ENCODE results near the gene IL2RA. TPM values are rescaled to one million over a fixed set of nuclear protein-coding genes. Genes with fewer than 3 reads are reported as not detected.
"Not testable (repeated sequence)": the region's sequence is repeated elsewhere in the genome, so short reads cannot be mapped to it uniquely, and the experiment has no call there.

IL2RA gene
- total RNA-seq, 1 experiment from 2014 or later, result not detected

DNA sequence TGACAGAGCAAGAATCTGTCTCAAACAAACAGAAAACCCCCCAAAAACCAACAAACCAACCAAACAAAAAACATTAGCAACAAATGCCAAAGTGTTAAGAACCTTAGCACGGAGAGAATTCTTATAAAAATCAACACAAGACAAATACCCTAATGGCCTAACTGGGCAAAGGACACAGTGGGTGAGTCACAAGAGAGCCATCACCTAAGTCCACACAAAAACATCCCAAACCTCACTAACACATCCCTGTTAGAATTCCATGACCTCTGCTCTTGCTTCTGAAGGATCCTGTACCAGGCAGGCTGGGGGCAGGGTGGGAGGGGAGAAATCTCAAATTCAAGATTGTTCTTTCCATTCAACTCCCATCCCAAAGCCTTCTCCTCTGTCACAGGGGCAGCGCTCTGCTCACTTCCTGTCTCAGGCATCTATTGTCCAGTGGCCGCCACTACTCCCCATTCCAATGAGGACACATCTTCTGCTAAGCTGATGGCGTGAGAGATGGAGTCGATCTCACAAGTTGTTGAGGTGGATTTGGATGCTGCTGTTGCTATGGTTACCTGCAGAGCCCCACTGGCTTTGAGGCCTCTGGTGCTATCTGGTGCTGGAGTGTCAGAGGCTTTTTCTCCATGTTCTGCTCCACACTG, 94.0 kb downstream of the IL2RA start:
- no peaks in the 10 kb centered on the region for H3K36me3 ChIP-seq
- no peaks in the 10 kb centered on the region for H3K9me3 ChIP-seq (replicated peaks)
- no peaks in the 10 kb centered on the region for H3K27me3 ChIP-seq
- no peak overlapping the region for H3K4me3 ChIP-seq
- H3K27ac ChIP-seq, result no peak overlapping the region
- no peaks in the 10 kb centered on the region for H3K4me1 ChIP-seq
- DNase-seq, result no peak

GRCh38 chr10:5965266-5965665, 96.9 kb downstream of the IL2RA start:
- Histone ChIP-seq H3K36me3 (no peaks in the 10 kb centered on the region), H3K27ac (no peak overlapping the region), H3K4me1 (no peaks in the 10 kb centered on the region), H3K27me3 (no peaks in the 10 kb centered on the region), H3K9me3 (replicated peaks) (no peaks in the 10 kb centered on the region), H3K4me3 (no peak overlapping the region)
- no peak for DNase-seq

DNA sequence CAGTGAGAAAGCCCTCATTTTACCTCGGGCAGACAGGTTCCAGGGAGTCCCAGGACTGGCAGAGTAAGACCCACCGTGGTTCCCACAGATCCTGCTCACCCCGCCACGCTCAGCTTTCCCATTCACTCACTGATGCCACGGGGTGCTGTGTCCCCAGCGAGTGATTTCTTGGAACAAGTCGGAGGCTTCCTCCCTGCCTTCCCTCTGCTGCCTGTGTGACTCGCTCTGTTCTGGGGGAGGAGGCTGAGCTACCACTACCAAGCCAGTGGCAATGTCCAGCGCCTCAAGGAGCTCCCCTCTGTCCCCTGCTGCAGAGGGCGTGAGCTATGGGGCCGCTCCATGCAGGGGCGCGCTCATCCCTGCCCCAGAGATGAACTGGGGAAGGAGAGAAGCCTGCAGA, 97.4 kb downstream of the IL2RA start:
- Histone ChIP-seq H3K4me1 (no peaks in the 10 kb centered on the region), H3K36me3 (no peaks in the 10 kb centered on the region), H3K4me3 (no peak overlapping the region), H3K27ac (no peak overlapping the region), H3K9me3 (replicated peaks) (no peaks in the 10 kb centered on the region), H3K27me3 (no peaks in the 10 kb centered on the region)
- no peak for DNase-seq

- Histone ChIP-seq H3K27ac (no peak overlapping the region), H3K9me3 (replicated peaks) (no peaks in the 10 kb centered on the region), H3K4me1 (no peaks in the 10 kb centered on the region), H3K4me3 (no peak overlapping the region), H3K36me3 (no peaks in the 10 kb centered on the region), H3K27me3 (no peaks in the 10 kb centered on the region)
- DNase-seq, result no peak
These were observed 98.6 kb downstream of the IL2RA start for GRCh38 chr10:5963591-5963990.

- no peaks in the 10 kb centered on the region for H3K27me3 ChIP-seq
These were observed 99.1 kb downstream of the IL2RA start for GRCh38 chr10:5963071-5963470.

DNA sequence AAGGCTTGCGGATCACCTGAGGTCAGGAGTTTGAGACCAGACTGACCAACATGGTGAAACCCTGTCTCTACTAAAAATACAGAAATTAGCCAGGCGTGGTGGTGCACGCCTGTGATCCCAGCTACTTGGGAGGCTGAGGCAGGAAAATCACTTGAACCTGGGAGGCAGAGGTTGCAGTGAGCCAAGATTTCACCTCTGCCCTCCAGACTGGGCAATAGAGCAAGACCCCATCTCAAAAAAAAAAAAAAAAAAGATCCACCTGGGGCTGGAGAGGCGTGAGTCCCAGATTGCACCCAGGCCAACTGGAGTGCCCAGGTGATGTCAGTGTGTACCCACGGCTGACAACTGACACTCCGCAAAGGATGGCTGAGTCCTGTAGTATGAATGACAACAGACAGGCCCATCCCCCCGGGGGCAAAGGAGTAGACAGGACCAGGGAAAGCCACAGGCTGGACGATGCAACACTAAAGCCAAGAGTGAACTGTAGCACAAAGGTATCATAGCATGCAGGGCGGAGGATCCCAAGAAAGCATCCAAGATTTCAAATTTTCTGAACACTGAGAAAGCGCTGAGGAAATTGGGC, 99.7 kb downstream of the IL2RA start:
- H3K4me3 ChIP-seq; DNase-seq; H3K27me3 ChIP-seq; H3K4me1 ChIP-seq; H3K27ac ChIP-seq; H3K36me3 ChIP-seq; H3K9me3 ChIP-seq (replicated peaks): not testable (repeated sequence)

More at GRCh38 chr10:5963071-5963470, 99.1 kb downstream of the IL2RA start:
- Histone ChIP-seq H3K9me3 (replicated peaks) (no peaks in the 10 kb centered on the region), H3K4me3 (no peak overlapping the region), H3K4me1 (no peaks in the 10 kb centered on the region), H3K27ac (no peak overlapping the region), H3K36me3 (no peaks in the 10 kb centered on the region)
- DNase-seq, result no peak

- DNase-seq, result no peak
These were observed 100.6 kb downstream of the IL2RA start for GRCh38 chr10:5961405-5962100.

GRCh38 chr10:5960973-5961275, 101.2 kb downstream of the IL2RA start:
- not testable (repeated sequence) for H3K27me3 ChIP-seq; H3K4me1 ChIP-seq; DNase-seq; H3K4me3 ChIP-seq; H3K36me3 ChIP-seq; H3K27ac ChIP-seq; H3K9me3 ChIP-seq (replicated peaks)

More at GRCh38 chr10:5961405-5962100, 100.6 kb downstream of the IL2RA start:
- Histone ChIP-seq H3K27ac (no peak overlapping the region), H3K4me3 (no peak overlapping the region), H3K27me3 (no peaks in the 10 kb centered on the region), H3K9me3 (replicated peaks) (no peaks in the 10 kb centered on the region), H3K4me1 (no peaks in the 10 kb centered on the region), H3K36me3 (no peaks in the 10 kb centered on the region)

Other genes starting within 250 kb of the IL2RA start
- 283 and 291 TPM in 2 replicates for gene GDI2, start 248.9 kb downstream of the IL2RA start, total RNA-seq (2014; rRNA removed; shearing (Covaris generic))
- 2.9 and 5.6 TPM in 2 replicates for gene ANKRD16, start 172.5 kb downstream of the IL2RA start, total RNA-seq (2014; rRNA removed; shearing (Covaris generic))
- gene FBH1, start 172.1 kb downstream of the IL2RA start, total RNA-seq (2014; rRNA removed; shearing (Covaris generic)), result 32.8 and 38.4 TPM in 2 replicates
- not detected in 2 replicates for gene IL15RA, start 84.8 kb downstream of the IL2RA start, total RNA-seq (2014; rRNA removed; shearing (Covaris generic))
- 59.8 and 60.6 TPM in 2 replicates for gene RBM17, start 26.7 kb upstream of the IL2RA start, total RNA-seq (2014; rRNA removed; shearing (Covaris generic))
- gene PFKFB3, start 140.6 kb upstream of the IL2RA start, total RNA-seq (2014; rRNA removed; shearing (Covaris generic)), result 11.0 and 11.2 TPM in 2 replicates